ENCODE data around the gene SLC47A1.
"Not testable (repeated sequence)": the region's sequence is repeated elsewhere in the genome, so short reads cannot be mapped to it uniquely, and the experiment has no call there.

Gene SLC47A1

DNA sequence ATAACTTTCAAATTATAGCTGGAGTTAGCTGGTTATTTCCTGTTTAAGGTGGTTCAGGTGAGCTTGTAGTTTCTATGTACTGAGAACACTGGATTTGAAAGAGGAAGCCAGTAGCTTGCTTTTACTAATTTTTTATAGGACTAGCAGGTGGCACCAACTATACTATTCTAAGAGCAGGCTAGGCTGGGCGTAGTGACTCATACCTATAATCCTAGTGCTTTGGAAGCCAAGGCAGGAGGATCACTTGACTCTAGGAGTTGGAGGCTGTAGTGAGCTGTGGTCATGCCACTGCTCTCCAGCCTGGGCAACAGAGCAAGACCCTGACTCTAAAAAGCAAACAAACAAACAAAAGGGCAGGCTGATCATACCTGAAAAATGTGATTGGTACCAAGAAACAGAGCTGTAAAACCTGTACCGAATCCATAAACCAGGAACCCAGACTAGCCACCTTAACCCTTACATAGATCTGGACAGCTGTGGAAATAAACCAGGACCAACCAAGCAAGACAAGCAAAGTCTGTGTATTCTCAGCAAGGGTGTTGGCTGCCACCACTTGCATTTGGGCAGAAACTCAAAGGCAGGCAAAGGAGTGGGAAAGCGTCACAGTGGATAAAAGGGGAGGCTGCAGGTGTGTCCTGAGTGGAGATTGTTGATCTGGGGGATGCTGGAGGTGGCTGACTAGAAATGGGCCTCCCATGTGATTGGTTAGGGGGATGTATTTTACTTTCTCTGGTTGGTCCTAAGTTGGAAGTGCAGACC lies 36.3 kb downstream of the SLC47A1 start:
- H3K9me3 Mint-ChIP-seq: no peaks in the 10 kb centered on the region
- DNase-seq (ENCODE audit: low spot score in 2 of 2) (no peak), ATAC-seq (replicated peaks; ENCODE audit: extremely low read depth, poor library complexity, severe bottlenecking) (no peak)
- no peak overlapping the region for H3K4me3 Mint-ChIP-seq
- H3K4me1 Mint-ChIP-seq: no peaks in the 10 kb centered on the region
- peaks cover 14% of the 10 kb centered on the region for H3K27me3 Mint-ChIP-seq
- H3K36me3 Mint-ChIP-seq (ENCODE audit: insufficient read depth): no peaks in the 10 kb centered on the region
- no peak overlapping the region for H3K27ac Mint-ChIP-seq (ENCODE audit: low read depth)

DNA sequence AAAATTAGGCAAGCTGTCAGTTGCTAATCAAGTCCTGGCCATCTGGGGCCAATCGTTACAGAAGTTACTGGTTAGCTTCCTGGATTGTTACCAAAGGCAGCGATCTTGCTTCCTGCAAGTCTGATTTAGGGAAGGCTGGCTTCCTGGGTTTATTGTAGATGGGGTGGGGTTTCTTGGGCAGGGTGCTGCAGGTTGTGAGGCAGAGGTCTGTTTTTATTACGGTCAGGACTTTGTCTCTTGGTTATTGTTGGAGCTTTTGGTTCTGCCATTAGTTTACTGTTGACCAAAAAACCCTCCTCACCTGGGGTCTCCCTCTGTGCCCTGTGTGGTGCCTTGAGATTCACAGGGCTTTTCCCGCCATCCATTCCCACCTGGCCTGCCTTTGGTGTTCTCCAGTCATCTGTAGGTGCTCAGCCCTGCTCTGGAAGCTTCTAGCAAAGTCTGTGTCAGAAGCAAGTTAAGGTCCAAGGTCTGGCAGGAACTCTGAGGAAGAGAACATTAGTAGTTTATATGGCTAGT lies 36.9 kb downstream of the SLC47A1 start:
- no peaks in the 10 kb centered on the region for H3K9me3 Mint-ChIP-seq
- H3K36me3 Mint-ChIP-seq (ENCODE audit: insufficient read depth): peaks cover 1% of the 10 kb centered on the region
- no peak overlapping the region for H3K27ac Mint-ChIP-seq (ENCODE audit: low read depth)
- no peak overlapping the region for H3K4me3 Mint-ChIP-seq
- H3K27me3 Mint-ChIP-seq: peaks cover 20% of the 10 kb centered on the region
- H3K4me1 Mint-ChIP-seq: no peaks in the 10 kb centered on the region
- DNase-seq (ENCODE audit: low spot score in 2 of 2) (no peak), ATAC-seq (replicated peaks; ENCODE audit: extremely low read depth, poor library complexity, severe bottlenecking) (no peak)

DNA sequence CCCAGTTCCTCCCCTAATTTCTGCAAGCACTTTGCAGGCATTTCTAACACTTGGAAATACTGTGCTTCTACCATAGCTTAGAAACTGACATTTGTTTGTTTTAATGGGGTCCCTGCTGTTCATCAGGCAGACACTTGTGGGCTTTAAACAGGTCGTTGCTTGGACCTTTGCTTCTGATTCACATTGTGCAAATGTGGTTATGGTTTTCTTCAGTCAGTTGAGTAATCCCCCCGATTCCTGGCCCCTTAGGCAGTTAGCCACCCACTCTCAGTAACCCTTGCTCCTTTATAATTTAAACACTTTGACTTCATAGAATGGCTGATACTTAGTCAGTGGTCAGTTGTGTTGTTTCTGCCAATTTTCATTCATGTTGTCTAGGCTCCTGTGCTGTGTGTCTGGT lies 39.4 kb downstream of the SLC47A1 start:
- Mint-ChIP-seq H3K27me3 (peaks cover 29% of the 10 kb centered on the region), H3K9me3 (no peaks in the 10 kb centered on the region), H3K4me1 (no peaks in the 10 kb centered on the region), H3K27ac (ENCODE audit: low read depth) (no peak overlapping the region), H3K4me3 (no peak overlapping the region), H3K36me3 (ENCODE audit: insufficient read depth) (peaks cover 1% of the 10 kb centered on the region)
- ATAC-seq (replicated peaks; ENCODE audit: extremely low read depth, poor library complexity, severe bottlenecking) (no peak), DNase-seq (ENCODE audit: low spot score in 2 of 2) (no peak)

DNA sequence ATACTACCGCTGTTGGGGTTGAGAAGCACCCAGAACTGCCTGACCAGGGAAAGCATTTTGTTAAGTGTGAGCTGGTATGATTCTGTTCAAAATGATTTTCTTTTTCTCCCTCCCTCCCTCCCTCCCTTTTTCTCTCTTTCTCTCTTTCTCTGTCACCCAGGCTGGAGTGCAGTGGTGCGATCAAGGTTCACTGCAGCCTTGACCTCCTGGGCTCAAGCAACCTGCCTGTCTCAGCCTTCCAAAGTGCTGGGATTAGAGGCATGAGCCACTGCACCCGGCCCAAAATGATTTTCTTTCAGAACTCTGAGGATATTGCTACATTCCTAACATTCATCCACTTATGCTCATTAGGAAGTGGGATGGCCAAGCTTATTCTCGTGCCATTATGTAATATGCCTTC lies 41.3 kb downstream of the SLC47A1 start:
- ATAC-seq (replicated peaks; ENCODE audit: extremely low read depth, poor library complexity, severe bottlenecking) (no peak), DNase-seq (ENCODE audit: low spot score in 2 of 2) (no peak)
- Mint-ChIP-seq H3K27me3 (peaks cover 38% of the 10 kb centered on the region), H3K36me3 (ENCODE audit: insufficient read depth) (peaks cover 1% of the 10 kb centered on the region), H3K4me1 (no peaks in the 10 kb centered on the region), H3K27ac (ENCODE audit: low read depth) (no peak overlapping the region), H3K4me3 (no peak overlapping the region), H3K9me3 (no peaks in the 10 kb centered on the region)

DNA sequence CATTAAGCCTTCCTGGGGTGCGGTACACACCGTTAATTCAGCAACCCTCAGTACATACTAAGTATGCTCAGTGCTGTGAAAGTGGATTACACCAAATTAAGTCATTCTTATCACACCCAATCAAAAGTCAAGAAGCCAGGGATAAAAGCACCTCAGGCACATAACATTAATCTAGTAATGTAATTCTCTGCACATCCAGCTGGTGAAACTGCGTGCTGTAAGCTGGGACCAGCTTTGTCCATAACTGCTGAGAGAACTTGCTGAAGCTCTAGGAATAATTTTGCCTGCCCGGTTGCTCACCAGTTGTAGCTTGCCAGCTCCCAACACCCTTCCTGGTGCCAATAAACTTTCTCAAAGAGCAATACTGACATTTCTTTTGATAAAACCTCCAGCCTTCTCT lies 44.9 kb downstream of the SLC47A1 start:
- no peak for ATAC-seq (replicated peaks; ENCODE audit: extremely low read depth, poor library complexity, severe bottlenecking)

DNA sequence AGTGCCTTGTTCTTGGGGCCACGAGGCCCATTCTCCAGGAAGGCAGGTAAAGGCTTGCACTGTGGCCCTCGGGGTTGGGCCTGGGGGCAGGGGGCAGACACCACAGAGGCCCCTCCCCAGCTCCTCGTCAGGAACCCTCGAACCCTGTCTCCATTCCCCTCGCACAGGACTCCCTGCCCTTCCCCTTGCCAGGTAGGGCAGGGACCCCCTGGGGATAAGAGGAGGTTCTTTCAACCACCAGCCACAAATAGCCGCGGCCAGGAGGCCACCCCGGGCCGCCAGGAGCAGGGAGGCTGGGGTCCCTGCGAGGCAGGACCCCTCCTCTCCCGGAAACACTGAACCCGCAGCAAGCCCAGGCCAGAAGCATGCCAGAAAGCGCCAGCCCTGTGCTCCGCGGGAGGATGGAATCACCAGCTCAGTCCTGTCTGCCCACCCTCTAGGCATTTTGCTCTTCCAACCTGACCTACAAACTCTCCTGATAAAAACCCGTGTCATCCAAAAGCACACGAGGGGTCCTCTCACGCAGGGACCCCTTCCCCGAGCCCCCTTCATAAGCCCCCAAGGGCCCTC lies 45.6 kb downstream of the SLC47A1 start:
- H3K9me3 Mint-ChIP-seq: no peaks in the 10 kb centered on the region
- no peaks in the 10 kb centered on the region for H3K4me1 Mint-ChIP-seq
- H3K27ac Mint-ChIP-seq (ENCODE audit: low read depth): no peak overlapping the region
- ATAC-seq (replicated peaks; ENCODE audit: extremely low read depth, poor library complexity, severe bottlenecking): no peak
- H3K4me3 Mint-ChIP-seq: no peak overlapping the region
- peaks cover 69% of the 10 kb centered on the region for H3K27me3 Mint-ChIP-seq
- peaks cover 1% of the 10 kb centered on the region for H3K36me3 Mint-ChIP-seq (ENCODE audit: insufficient read depth)
- DNase-seq (ENCODE audit: low spot score in 2 of 2): no peak

More for the DNA sequence above, 44.9 kb downstream of the SLC47A1 start:
- DNase-seq (ENCODE audit: low spot score in 2 of 2): no peak
- Mint-ChIP-seq H3K36me3 (ENCODE audit: insufficient read depth) (peaks cover 1% of the 10 kb centered on the region), H3K27me3 (peaks cover 69% of the 10 kb centered on the region), H3K4me3 (no peak overlapping the region), H3K27ac (ENCODE audit: low read depth) (no peak overlapping the region), H3K9me3 (no peaks in the 10 kb centered on the region), H3K4me1 (no peaks in the 10 kb centered on the region)

DNA sequence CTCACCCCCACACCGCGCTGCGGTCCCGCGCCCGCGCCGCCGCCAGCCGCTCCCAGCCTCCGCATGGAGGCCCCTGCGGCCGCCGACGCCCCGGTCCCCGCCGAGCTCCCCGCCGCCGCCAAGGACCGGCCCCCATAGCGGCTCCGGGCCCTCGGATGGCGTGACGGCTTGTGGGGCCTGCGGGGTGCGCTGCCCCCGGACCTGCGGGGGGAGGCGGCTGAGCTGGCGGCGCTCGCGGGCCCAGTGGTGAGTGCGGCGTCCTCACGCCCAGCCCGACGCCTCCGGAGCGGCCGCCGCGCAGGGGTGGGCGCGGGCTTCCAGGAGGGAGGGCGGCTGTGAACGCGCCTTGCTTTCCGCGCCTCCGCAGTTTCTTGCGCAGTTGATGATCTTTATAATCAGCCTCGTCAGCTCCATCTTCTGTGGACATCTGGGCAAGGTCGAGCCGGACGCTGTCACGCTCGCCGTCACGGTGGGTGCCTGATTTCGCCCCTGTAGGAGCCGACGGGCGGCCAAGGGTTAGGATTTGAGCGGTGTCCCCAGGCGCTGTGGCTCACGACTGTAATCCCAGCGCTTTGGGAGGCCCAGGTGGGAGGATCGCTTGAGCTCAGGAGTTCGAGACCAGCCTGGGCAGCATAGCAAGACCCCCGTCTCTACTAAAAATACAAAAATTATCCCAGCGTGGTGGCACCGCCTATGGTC lies 46.4 kb downstream of the SLC47A1 start:
- peaks cover 66% of the 10 kb centered on the region for H3K27me3 Mint-ChIP-seq
- H3K36me3 Mint-ChIP-seq (ENCODE audit: insufficient read depth): peaks cover 1% of the 10 kb centered on the region
- ATAC-seq (replicated peaks; ENCODE audit: extremely low read depth, poor library complexity, severe bottlenecking) (no peak), DNase-seq (ENCODE audit: low spot score in 2 of 2) (no peak)
- peak overlapping the region; percentile 11 for H3K4me3 Mint-ChIP-seq
- H3K27ac Mint-ChIP-seq (ENCODE audit: low read depth): no peak overlapping the region
- no peaks in the 10 kb centered on the region for H3K9me3 Mint-ChIP-seq
- H3K4me1 Mint-ChIP-seq: no peaks in the 10 kb centered on the region

DNA sequence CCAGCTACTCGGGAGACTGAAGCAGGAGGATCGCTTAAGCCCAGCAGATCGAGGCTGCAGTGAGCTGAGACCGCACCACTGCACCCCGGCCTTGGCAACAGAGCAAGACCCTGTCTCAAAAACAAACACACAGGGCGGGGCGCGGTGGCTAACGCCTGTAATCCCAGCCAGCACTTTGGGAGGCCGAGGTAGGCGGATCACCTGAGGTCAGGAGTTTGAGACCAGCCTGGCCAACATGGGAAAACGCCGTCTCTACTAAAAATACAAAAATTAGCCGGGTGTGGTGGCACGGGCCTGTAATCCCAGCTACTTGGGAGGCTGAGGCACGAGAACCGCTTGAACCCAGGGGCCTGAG lies 46.9 kb downstream of the SLC47A1 start:
- H3K27me3 Mint-ChIP-seq: peaks cover 66% of the 10 kb centered on the region
- not testable (repeated sequence) for DNase-seq (ENCODE audit: low spot score in 2 of 2); H3K4me1 Mint-ChIP-seq; ATAC-seq (replicated peaks; ENCODE audit: extremely low read depth, poor library complexity, severe bottlenecking); H3K36me3 Mint-ChIP-seq (ENCODE audit: insufficient read depth); H3K9me3 Mint-ChIP-seq; H3K27ac Mint-ChIP-seq (ENCODE audit: low read depth); H3K4me3 Mint-ChIP-seq

DNA sequence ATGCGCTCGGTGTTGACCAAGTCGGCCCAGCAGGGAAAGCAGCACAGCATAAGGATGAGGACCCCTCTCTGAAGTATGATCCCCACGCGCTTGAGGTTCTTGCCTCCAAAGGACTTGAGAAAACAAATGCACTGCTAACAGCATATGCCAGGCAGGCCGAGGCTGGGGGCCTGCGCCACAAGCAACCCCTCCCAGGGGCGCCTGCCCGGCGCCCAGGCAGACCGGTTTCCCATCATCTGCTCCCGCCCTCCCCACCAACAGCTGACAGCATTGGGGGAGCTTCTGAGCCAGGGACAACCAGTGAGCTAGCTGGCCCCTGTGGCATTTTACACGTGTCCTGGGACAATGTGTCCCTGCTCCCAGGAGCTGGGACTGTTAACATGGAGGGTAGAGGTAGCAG lies 48.5 kb downstream of the SLC47A1 start:
- not testable (repeated sequence) for H3K4me3 Mint-ChIP-seq; ATAC-seq (replicated peaks; ENCODE audit: extremely low read depth, poor library complexity, severe bottlenecking); H3K27ac Mint-ChIP-seq (ENCODE audit: low read depth); H3K9me3 Mint-ChIP-seq; DNase-seq (ENCODE audit: low spot score in 2 of 2); H3K4me1 Mint-ChIP-seq; H3K36me3 Mint-ChIP-seq (ENCODE audit: insufficient read depth)
- H3K27me3 Mint-ChIP-seq: peaks cover 65% of the 10 kb centered on the region

DNA sequence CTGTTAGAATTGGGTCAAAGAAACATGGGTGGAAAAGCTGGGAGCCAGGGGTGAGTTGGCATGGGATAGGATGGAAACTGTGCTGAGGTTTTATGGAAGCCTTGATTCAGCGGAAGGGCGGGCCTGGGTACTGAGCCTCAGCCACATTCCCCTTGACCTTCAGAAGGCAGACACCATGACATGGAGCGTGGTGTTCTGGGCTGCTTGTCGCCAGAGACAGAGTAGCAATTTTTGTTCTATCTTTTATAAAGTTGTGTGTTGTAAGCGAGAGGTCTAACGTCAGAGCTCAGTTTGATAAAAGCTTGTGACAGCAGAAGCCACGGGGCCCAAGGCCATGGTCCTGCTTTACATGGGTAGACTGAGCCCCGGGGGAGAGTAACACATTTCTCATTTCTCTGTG lies 50.2 kb downstream of the SLC47A1 start:
- H3K9me3 Mint-ChIP-seq: no peaks in the 10 kb centered on the region
- no peaks in the 10 kb centered on the region for H3K36me3 Mint-ChIP-seq (ENCODE audit: insufficient read depth)
- peaks cover 51% of the 10 kb centered on the region for H3K27me3 Mint-ChIP-seq
- ATAC-seq (replicated peaks; ENCODE audit: extremely low read depth, poor library complexity, severe bottlenecking) (no peak), DNase-seq (ENCODE audit: low spot score in 2 of 2) (no peak)
- no peaks in the 10 kb centered on the region for H3K4me1 Mint-ChIP-seq
- no peak overlapping the region for H3K4me3 Mint-ChIP-seq
- H3K27ac Mint-ChIP-seq (ENCODE audit: low read depth): no peak overlapping the region

DNA sequence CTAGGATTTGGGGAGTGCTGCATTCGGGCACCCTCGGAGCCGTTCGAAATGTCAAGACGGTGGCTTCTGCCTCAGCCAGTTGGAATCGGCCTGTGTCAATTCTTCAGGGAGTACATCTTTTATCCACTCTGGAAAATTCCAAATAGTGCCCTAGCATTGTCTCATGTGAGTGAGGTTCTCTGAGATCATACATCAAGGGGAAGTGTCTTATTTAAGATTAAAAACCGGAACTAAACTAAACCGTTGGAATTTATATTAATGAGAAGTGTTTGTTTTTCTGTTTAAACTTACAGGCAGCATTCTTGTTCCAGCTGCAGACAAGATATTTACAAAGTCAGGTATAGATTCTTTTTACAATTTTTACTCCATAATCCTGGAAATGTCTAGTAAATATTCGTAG lies 56.8 kb downstream of the SLC47A1 start:
- H3K36me3 Mint-ChIP-seq (ENCODE audit: insufficient read depth): no peaks in the 10 kb centered on the region
- ATAC-seq (replicated peaks; ENCODE audit: extremely low read depth, poor library complexity, severe bottlenecking): no peak
- peaks cover 21% of the 10 kb centered on the region for H3K27me3 Mint-ChIP-seq
- H3K9me3 Mint-ChIP-seq: no peaks in the 10 kb centered on the region
- no peak overlapping the region for H3K4me3 Mint-ChIP-seq
- H3K27ac Mint-ChIP-seq (ENCODE audit: low read depth): no peak overlapping the region
- no peaks in the 10 kb centered on the region for H3K4me1 Mint-ChIP-seq
- no peak for DNase-seq (ENCODE audit: low spot score in 2 of 2)

DNA sequence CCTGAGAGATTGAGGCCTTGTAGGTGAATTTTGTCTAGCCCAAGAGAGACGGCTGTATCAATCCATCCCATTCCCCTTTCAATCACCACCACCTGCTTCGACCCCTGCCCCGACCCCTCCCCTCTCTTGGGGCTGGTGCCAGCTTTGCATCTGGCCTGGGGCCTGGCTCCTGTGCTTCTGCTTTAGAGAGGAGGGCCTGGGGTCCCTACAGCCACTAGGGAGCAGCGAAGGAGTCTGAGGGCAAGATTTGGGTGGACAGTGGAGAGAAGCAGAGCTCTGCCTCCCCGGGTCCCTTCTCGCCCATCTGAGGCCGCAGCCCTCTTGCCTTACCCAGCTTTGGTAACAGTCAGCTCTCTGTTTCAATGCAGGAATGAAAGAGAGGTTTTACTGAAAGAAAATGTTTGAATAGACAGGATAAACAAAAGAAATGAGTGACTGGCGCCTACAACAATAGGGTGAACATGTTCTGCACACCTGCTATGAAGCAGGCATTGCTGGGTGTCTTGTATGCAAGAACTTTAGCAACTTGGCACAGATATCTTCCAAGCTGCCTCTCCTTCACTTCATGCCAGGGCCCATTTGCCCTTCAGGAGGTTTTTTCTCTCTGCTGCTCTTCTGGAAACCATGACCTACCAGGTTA lies 57.4 kb downstream of the SLC47A1 start:
- Mint-ChIP-seq H3K27ac (ENCODE audit: low read depth) (no peak overlapping the region), H3K4me1 (no peaks in the 10 kb centered on the region), H3K36me3 (ENCODE audit: insufficient read depth) (no peaks in the 10 kb centered on the region), H3K4me3 (no peak overlapping the region), H3K9me3 (no peaks in the 10 kb centered on the region), H3K27me3 (peaks cover 18% of the 10 kb centered on the region)
- no peak for ATAC-seq (replicated peaks; ENCODE audit: extremely low read depth, poor library complexity, severe bottlenecking)
- DNase-seq (ENCODE audit: low spot score in 2 of 2): no peak

Data from central memory CD8-positive, alpha-beta T cell (primary cell).